DMS 273 treated with DMSO at 0.1 percent for 48 hours (cell line): ENCODE results near the gene PIK3C2B.
A peak's percentile ranks its signal among the peaks of the same experiment; 100 is the strongest.

Experiments used
- DNase-seq: peaks from one replicate; lab custom pipeline; 2025; lab: John Stamatoyannopoulos, UW

Gene PIK3C2B

GRCh38 chr1:204461331-204462228, 33.0 kb downstream of the PIK3C2B start:
- no peak for DNase-seq

DNA sequence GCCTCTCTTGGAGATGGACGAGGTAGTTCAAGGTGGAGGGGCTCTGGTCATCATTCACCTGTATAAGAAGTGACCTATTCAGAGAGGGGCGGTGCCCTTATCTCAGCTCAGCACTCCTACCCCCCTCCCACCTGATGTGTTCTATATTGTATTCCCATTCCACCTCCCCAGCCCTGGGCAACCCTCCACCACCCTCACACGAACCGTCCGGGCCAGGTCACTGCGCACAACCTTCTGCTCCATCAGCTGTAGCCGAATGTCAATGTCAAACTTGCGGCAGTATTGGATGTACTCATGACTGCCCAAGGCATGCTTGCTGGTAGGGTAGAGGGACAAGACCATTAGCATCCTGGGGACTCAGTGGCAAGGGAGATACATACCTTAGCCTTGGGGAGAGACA, 34.3 kb downstream of the PIK3C2B start:
- no peak for DNase-seq

DNA sequence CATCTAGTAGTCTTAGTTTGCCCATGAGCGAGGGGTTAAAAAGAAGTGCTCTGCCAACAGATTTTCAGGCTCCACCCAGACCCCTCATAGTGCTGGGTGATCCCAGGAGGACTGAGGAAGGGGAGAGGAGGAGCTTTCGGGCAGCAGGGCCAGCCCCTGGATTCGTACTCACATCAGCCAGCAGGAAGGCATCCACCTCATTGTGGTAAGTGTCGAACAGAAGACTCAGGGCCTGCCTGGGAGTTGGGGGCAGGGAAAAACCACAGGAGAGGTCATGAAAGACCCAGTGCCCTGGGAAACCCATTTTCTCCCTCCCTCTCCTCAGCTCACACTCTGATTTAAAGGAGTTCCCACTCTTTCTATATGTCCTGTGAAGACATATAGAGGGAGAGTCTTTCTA, 34.9 kb downstream of the PIK3C2B start:
- no peak for DNase-seq

DNA sequence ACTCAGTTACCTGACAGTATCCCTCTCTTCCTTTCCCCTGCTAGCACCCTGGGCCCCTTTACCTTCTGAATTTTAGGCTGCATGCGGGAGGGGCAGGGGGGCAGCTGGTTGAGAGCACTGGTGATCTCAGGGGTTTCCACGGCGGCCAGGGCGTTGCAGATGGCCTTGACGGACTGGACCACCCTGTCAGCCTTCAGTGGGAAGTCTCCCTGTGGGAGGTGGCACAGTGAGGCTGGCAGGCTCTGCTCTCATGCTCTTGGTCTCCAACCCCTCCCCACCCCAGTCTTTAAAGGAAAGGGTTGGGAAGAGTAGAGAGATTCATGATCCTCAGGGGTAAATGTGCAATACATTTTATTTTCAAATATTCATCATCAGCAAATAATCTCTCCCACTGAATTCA, 36.9 kb downstream of the PIK3C2B start:
- DNase-seq = no peak

GRCh38 chr1:204456826-204457442, 37.7 kb downstream of the PIK3C2B start:
- DNase-seq = no peak

- DNase-seq = no peak
Observed at GRCh38 chr1:204455831-204456145, 38.8 kb downstream of the PIK3C2B start.

DNA sequence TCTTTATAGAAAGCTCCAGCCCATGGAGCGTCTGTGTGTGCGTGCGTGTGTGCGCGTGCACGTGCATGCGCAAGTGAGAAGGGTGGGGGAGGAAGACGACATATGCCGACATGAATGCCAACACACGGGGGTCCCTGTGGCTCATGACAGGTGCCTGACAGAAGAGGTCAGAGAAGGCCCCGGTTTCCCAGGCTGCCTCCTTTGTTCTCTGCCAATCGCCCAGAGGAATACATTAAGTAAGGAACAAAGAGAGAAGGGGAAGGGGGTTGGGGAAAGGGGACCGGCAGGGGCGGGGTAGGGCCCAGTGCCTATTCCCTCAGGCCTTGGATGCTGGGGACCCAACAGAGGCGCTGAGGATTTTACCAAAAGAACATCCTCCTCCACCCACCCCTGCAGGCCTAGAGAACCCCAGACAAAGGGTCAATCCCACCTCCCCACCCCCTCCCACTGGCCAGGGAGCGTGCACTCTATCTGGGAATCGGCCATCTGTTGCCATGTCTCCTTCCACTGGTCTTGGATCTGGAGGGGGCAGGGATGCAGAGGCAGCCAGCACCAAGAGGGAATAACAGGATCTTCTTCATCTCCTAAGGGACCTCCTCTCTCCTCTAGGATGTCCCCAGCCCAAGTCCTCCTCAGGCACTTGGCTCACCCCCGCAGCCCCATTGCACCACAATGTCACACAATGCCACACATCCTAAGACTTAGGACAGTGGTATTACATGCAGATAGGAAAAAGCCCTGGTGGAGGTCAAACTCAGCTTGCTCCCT, 39.4 kb downstream of the PIK3C2B start:
- DNase-seq = no peak

- DNase-seq = no peak
Observed at GRCh38 chr1:204454476-204454875, 40.1 kb downstream of the PIK3C2B start.

GRCh38 chr1:204453141-204453772, 41.3 kb downstream of the PIK3C2B start:
- DNase-seq = no peak

GRCh38 chr1:204451352-204452124, 43.1 kb downstream of the PIK3C2B start:
- DNase-seq = no peak

DNA sequence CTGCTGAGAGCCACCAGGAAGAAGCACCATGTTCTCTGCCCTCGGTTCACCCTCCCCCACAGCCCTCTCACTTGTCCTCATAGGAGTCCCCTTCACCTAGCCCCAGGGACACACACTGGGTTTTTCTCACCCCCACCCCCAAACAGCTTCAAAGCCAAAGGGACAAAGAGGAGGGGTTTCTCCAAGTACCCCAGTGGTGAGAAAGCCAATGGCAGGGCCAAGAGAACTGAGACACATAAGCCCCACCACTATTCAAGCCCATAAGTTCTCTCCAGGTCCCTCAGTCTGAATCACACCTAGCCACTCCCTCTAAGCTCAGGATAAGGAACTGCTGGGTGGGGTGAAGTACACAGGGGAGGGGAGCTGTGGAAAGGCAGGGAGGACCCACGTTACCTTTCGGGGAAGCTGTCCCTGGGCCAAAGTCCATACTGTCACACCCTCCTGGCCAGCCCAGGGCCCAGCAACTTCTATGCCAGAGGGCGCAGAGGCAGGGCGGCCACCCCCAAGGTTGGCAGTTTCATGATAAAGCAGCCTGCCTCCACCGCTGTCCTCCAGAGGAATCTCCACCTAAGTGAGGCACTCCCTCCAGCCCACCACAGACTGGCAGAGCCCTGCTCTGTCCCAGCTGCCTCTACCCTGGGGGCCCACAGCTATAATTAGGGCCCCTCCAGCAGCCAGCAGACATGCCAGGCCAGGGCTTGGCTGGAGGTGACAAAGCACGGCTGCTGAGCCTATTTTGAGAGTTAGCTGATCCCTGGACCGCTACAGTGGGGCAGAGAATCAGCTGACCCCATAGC, 43.9 kb downstream of the PIK3C2B start:
- DNase-seq = no peak

DNA sequence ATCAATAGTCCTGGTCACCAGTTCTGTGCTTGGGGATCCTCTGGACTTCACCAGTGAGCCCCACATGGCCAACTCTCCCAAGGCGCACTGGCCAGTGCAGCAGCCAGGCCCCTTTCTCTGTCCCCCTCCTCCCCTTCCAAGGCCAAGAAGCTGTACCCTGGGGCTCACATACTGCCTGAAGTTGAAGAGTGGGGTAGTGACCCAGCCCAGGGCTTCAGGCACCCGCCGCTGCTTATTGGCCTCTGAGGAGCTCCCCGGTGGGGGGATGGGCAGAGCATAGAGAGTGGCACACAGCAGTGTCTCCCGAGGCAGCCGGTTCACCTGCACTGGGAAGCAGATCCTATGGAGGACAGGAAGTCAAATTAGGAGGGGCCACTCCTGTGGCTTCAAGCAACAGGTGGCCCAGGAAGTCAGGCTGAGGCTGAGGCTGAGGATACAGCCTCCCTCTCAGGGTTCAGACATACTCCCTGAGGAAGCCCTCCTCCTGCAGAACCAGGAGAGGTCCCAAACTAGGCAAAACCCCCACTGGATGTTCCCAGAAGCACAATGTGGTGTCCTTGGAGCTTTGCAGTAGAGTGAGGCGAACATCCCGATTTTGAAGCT, 44.8 kb downstream of the PIK3C2B start:
- DNase-seq = no peak

DNA sequence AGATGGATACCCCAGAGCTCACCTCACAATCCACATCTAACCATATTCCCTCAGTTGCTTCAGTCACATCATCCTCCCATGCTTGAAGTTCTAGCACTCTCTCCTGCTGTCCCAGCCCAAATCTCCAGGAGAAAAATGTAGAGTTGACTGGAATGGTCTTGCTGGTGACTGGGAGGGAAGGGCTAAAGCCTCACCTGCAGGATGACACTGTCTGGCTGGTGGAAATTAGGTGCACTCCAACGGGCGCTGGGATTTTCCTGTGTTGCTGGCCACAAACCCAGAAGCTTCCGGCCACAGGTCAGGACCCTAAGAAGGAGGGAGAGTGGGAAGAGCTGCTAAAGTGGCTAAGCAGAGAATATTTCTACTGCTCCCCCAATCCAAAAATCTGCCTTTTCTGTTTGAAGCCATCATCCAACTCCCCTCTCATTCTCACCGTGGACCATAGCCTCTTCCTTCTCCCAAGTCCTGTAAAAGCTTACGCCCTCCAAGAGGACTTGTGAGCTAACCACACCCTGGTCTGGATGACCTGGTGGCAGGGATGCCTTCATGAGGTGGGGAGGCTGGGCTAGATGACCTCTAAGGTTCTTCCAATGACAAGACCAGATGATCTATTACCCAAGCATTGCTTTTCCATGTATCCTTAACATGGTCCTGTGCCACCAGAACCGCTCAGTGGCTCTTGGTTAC, 45.5 kb downstream of the PIK3C2B start:
- DNase-seq = no peak

GRCh38 chr1:204448344-204448964, 46.2 kb downstream of the PIK3C2B start:
- DNase-seq = no peak

DNA sequence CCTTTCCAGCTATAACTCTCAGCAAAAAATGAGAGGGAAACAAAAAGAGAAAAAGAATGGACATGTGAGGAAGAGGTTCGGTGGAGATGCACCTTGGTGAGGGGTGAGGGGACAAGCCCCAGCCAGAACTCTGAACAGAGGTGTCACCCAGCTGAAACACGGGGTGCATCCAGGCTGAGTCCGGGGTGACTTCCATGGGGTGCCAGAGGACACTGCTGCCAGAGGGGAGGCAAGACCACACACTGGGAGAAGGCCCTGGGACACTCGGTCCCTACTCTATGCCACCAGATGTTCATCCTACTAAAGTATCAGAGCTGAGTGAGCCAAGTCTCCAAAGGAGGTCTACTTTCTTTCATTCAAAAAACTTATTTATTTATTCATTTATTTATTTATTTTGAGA, 46.9 kb downstream of the PIK3C2B start:
- no peak for DNase-seq

- DNase-seq = no peak
Observed at GRCh38 chr1:204447190-204447589, 47.4 kb downstream of the PIK3C2B start.

GRCh38 chr1:204446413-204447111, 48.0 kb downstream of the PIK3C2B start:
- peak; percentile 92 for DNase-seq

DNA sequence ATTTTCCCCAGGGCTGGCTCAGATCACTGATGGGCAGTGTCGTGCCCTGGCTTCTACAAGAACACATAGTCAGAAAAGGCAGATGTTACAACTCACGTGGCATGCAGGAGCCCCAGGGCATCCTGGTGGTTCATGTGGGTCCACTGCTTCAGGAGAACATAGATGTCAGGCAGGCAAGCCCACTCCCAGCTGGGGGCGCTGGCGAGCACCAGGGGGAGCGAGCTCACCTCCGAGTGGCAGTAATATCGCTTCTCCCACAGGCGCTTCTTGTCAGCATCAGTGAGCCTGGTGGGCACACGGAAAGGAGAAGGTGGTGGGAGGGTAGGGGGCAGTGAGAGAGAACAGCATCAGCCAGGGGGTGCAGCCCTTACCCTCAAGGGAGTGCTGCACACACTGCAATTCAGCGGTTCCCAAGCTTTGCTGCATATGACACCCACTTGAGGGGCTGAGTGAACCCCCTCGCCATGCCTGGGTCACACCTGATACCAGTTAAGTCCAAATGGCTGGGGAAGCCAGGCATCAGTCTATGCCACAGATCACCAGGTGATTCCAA, 48.7 kb downstream of the PIK3C2B start:
- no peak for DNase-seq
